ENCODE data around the gene C6orf132.

DNA sequence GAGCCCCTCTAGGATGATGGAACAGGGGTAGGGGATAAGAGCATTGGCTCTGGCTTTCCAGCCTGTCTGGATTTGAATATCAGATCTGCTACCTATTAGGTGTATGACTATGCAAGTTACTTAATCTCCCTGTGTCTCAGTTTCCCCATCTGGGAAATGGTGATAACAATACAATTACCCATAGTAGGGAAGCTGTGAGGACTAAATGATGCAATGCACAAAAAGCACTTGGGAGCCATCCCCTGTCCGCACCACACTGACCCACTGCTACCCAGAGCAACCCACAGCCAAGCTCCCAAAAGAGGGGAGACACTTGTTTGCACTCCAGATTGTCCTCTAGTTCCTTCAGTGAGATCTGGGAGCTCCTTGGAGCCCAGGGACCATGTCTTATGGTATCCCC, 30.1 kb downstream of the C6orf132 start:
- TF ChIP-seq, protein P1, sequence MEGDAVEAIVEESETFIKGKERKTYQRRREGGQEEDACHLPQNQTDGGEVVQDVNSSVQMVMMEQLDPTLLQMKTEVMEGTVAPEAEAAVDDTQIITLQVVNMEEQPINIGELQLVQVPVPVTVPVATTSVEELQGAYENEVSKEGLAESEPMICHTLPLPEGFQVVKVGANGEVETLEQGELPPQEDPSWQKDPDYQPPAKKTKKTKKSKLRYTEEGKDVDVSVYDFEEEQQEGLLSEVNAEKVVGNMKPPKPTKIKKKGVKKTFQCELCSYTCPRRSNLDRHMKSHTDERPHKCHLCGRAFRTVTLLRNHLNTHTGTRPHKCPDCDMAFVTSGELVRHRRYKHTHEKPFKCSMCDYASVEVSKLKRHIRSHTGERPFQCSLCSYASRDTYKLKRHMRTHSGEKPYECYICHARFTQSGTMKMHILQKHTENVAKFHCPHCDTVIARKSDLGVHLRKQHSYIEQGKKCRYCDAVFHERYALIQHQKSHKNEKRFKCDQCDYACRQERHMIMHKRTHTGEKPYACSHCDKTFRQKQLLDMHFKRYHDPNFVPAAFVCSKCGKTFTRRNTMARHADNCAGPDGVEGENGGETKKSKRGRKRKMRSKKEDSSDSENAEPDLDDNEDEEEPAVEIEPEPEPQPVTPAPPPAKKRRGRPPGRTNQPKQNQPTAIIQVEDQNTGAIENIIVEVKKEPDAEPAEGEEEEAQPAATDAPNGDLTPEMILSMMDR (IDR thresholded peaks at IDR 0.05; ENCODE audit: low read length): no peak
- TF ChIP-seq EZH2 (IDR thresholded peaks at IDR 0.05; ENCODE audit: borderline replicate concordance, low read length): no peak

Data from OCI-LY1 (cell line).